ENCODE measurements around the gene MTAP. TPM values are rescaled to one million over a fixed set of nuclear protein-coding genes. Genes with fewer than 3 reads are reported as not detected.

The MTAP gene
- total RNA-seq, 1 donor from 2014 or later, result 37.2 TPM

GRCh38 chr9:21983561-21983935, 181.1 kb downstream of the MTAP start:
- no peak for DNase-seq (ENCODE audit: low spot score)
- no peaks in the 10 kb centered on the region for H3K36me3 Mint-ChIP-seq (ENCODE audit: low read depth, unreplicated experiment)
- no peaks in the 10 kb centered on the region for H3K9me3 Mint-ChIP-seq (ENCODE audit: unreplicated experiment)
- H3K27ac Mint-ChIP-seq (ENCODE audit: unreplicated experiment), result no peak overlapping the region
- no peak overlapping the region for H3K4me3 Mint-ChIP-seq (ENCODE audit: unreplicated experiment)
- peaks cover 7% of the 10 kb centered on the region for H3K27me3 Mint-ChIP-seq (ENCODE audit: unreplicated experiment)
- no peaks in the 10 kb centered on the region for H3K4me1 Mint-ChIP-seq (ENCODE audit: unreplicated experiment)
- TF ChIP-seq CTCF (IDR thresholded peaks at IDR 0.05; ENCODE audit: unreplicated experiment), result no peak

GRCh38 chr9:21984101-21984500, 181.7 kb downstream of the MTAP start:
- TF ChIP-seq CTCF (IDR thresholded peaks at IDR 0.05; ENCODE audit: unreplicated experiment), result no peak
- peaks cover 3% of the 10 kb centered on the region for H3K27me3 Mint-ChIP-seq (ENCODE audit: unreplicated experiment)
- DNase-seq (ENCODE audit: low spot score), result no peak
- no peak overlapping the region for H3K4me3 Mint-ChIP-seq (ENCODE audit: unreplicated experiment)
- H3K4me1 Mint-ChIP-seq (ENCODE audit: unreplicated experiment), result no peaks in the 10 kb centered on the region
- no peak overlapping the region for H3K27ac Mint-ChIP-seq (ENCODE audit: unreplicated experiment)
- no peaks in the 10 kb centered on the region for H3K36me3 Mint-ChIP-seq (ENCODE audit: low read depth, unreplicated experiment)
- no peaks in the 10 kb centered on the region for H3K9me3 Mint-ChIP-seq (ENCODE audit: unreplicated experiment)

GRCh38 chr9:21985964-21986667, 183.7 kb downstream of the MTAP start:
- Mint-ChIP-seq H3K9me3 (ENCODE audit: unreplicated experiment) (no peaks in the 10 kb centered on the region), H3K27me3 (ENCODE audit: unreplicated experiment) (peaks cover 11% of the 10 kb centered on the region), H3K4me1 (ENCODE audit: unreplicated experiment) (peaks cover 13% of the 10 kb centered on the region), H3K36me3 (ENCODE audit: low read depth, unreplicated experiment) (no peaks in the 10 kb centered on the region), H3K27ac (ENCODE audit: unreplicated experiment) (no peak overlapping the region), H3K4me3 (ENCODE audit: unreplicated experiment) (no peak overlapping the region)
- no peak for DNase-seq (ENCODE audit: low spot score)
- no peak for TF ChIP-seq CTCF (IDR thresholded peaks at IDR 0.05; ENCODE audit: unreplicated experiment)

Other genes with a start within 250 kb of the MTAP start
- gene CDKN2A, start 191.8 kb downstream of the MTAP start, total RNA-seq (ENCODE audit: unreplicated experiment), result not detected
- gene CDKN2B-AS1, start 192.2 kb downstream of the MTAP start, total RNA-seq (ENCODE audit: unreplicated experiment), result 0.36 TPM
- gene CDKN2B, start 206.7 kb downstream of the MTAP start, total RNA-seq (ENCODE audit: unreplicated experiment), result 1.8 TPM

Measured in endothelial cell (in vitro differentiated cells).